ENCODE data around the gene RAB9A.
"Not testable (repeated sequence)": the region's sequence is repeated elsewhere in the genome, so short reads cannot be mapped to it uniquely, and the experiment has no call there.

Gene RAB9A

DNA sequence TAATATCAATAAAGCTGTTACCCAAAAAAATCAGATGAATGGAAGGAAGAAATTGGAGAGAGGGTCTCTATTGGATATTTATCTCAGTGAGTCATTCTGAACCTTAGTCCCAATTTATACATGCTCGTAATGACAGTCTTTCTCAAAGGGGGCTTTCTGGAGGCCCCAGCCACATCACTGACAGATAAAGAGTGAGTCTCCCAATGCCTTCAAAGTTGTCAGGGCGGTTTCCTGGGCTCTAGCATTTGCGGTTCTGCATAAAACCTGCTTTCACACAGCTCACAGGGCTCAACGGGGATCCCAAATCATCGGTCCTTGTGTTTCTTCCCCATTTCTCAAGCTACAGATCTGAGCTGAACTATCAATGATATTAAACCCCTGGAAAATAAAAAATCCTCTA is 18.7 kb upstream of the RAB9A start:
- DNase-seq, result no peak

DNA sequence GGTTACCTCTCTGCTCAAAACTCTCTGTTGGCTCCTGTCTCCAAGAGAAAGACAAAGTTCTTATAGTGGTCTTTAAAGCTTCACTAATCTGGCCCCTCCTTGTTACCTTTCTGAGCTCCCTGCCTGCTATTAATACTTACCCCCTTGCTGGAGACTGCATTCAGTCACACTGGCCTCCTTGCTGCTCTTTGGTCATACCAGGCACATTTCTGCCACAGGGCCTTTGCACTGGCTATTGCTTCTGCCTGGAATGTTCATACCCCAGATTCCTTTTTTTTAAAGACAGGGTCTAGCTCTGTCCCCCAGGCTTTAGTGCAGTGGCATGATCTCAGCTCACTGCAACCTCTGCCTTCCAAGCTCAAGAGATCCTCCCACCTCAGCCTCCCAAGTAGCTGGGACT is 15.9 kb upstream of the RAB9A start:
- no peak for DNase-seq

DNA sequence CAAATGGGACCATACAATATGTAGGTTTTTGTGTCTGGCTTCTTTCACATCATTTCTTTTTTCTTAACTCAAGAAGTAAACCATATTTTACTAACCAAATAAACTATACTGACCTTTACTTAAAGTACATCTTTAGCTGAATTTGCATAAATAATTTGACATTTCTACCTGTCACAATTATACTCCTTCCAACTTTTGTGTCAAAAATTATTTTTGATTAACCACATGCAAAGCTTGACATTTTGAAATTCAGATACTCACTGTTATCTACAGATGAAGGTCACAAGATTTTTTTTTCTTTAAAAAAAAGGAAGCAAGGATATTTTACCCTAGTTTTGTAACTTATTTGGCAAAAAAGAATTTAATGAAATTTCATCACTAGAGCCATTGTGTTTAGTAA is 12.0 kb upstream of the RAB9A start:
- DNase-seq, result no peak

DNA sequence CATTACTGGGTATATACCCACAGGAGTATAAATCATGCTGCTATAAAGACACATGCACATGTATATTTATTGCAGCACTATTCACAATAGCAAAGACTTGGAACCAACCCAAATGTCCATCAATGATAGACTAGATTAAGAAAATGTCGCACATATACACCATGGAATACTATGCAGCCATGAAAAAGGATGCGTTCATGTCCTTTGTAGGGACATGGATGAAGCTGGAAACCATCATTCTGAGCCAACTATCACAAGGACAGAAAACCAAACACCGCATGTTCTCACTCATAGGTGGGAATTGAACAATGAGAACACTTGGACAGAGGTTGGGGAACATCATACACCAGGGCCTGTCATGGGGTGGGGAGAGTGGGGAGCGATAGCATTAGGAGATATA is 9.2 kb upstream of the RAB9A start:
- DNase-seq, result not testable (repeated sequence)

DNA sequence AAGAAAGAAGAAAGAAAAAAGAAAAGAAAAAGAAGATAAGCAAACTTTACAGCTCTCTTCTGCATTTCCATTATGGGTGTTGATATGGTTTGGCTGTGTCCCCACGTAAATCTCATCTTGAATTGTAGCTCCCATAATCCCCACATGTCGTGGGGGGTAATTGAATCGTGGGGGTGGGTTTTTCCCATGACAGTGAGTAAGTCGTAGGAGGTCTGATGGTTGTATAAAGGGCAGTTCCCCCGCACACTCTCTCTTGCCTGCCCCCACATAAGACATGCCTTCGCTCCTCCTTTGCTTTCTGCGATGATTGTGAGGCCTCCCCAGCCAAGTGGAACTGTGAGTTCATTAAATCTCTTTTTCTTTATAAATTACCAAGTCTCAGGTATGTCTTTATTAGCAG is 7.3 kb upstream of the RAB9A start:
- DNase-seq, result no peak

DNA sequence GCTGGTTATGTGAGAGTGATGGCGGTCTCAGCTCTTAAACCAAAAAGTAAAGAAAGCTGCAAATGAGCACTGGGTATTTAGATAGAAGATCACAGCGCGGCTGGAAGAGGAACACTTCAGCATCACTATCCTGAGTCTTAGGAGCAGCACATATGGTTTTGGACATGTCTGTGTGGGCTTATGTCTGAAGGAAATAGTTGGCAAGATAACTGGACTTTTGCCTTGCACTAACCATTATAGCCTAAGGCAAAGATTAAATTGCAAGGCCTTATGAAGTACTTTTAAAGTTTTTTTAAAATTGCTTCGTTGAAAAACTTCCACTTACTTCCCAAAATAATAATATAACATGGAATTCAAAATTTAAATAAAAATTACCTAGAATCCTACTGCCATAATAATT is 4.6 kb upstream of the RAB9A start:
- no peak for DNase-seq

GRCh38 chrX:13685126-13685763 is 3.7 kb upstream of the RAB9A start:
- DNase-seq, result no peak

GRCh38 chrX:13687203-13687602 is 1.7 kb upstream of the RAB9A start:
- no peak for DNase-seq

DNA sequence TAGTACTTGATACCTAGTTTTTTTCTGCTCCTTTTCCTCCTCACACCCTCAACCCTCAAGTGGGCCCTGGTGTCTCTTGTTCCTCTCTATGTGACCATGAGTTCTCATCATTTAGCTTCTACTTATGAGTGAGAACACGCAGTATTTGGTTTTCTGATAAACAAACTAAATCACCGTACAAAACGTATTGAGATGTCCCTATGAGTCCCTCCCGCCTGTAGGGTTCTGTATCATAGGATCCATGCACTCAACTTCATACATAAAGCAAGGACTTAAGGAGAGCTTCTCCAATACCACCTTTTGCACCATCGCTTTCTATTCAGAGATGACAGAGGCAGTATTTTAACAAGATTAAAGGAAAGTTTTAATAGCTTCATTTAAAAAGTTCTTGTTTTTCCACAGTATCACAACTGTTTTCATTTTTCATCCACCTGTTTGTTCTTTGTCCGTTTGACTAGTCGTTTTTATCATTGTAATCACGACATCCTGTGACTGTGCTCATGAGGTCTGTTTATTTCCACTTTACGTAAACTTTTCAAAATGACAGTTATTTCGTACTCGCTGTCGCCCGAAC is 457 bp upstream of the RAB9A start:
- DNase-seq, result no peak

DNA sequence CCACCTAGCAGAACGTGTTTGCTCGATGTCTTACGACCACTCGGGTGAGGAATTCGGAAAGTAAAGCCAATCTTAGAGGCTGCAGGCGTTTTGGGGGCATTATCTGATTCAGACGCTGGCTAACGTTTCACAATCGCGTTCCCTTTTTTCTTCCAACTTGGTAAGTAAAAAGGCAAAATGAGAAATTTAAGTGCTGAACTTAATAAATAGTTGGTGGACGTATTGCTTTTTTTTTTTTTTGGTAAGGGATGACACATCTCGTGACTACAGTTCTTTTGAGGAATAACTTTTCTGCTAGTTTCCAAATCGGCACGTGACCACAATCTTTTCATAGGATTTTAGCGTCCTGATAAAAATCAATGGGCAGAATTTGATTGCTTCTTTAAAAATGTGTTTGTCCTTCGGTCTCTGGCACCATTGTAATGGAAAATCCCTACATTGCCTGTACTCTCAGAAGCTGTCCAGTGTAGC is 848 bp downstream of the RAB9A start:
- DNase-seq, result no peak

DNA sequence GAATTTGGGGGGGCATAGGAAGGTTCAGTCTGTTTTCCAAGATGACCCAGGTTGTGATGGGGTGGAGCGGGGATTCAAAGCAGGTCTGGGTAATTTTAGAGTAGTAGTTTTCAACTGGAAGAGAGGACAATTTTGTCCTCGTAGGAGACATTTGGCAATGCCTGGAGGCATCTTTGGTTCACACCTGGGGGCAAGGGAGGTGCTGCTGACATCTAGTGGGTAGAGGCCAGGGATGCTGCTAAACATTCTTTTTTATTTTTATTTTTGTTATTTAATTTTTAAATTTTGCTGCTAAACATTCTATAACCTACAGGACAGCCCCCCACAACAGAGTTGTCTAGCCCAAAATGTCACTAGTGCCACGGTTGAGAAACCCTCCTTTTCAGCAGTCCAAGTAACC is 1.9 kb downstream of the RAB9A start:
- DNase-seq, result no peak

DNA sequence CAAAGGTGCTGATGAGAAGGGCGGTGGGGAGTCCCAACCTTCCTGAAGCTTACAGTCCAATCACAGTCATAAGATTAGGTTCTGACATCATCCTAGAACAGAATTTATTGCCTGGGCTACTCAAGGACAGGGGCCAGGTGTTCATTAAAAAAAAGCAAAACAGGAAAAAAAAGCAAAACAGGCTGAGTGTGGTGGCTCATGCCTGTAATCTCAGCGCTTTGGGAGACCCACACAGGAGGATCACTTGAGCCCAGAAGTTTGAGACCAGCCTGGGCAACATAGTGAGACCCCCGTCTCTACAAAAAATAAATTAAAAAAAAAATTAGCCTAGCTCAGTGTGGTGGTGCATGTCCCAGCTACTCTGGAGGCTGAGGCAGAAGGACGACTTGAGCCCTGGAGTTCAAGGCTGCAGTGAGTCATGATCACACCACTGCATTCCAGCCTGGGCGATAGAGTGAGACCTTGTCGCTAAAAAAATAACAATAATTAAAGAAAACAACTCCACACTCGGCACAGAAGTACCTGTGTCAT is 3.0 kb downstream of the RAB9A start:
- no peak for DNase-seq

DNA sequence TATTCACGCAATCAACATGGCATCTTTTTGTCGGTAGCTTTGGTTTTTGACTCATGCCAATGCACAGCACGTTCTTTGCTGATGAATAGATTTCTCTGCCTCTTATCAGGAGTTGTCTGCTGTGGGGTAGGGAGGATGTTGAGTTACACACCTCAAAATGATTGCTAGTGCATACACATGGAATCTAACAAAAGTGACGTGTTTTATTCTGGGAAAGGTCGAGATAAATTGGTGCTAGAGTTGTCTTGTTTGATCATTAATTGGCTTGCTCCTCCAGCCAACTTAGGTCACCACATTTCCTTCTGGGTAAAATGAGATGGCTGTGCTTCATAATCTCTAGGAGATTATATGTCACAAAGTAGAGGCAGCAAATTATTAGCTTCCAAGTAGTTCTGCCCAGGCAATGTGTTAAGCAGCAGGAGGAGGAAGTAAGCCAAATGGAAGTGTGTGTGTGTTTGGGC is 3.9 kb downstream of the RAB9A start:
- DNase-seq, result no peak

- DNase-seq, result no peak
Observed at GRCh38 chrX:13693341-13693961, 4.5 kb downstream of the RAB9A start.

GRCh38 chrX:13694359-13694758 is 5.4 kb downstream of the RAB9A start:
- DNase-seq, result no peak

DNA sequence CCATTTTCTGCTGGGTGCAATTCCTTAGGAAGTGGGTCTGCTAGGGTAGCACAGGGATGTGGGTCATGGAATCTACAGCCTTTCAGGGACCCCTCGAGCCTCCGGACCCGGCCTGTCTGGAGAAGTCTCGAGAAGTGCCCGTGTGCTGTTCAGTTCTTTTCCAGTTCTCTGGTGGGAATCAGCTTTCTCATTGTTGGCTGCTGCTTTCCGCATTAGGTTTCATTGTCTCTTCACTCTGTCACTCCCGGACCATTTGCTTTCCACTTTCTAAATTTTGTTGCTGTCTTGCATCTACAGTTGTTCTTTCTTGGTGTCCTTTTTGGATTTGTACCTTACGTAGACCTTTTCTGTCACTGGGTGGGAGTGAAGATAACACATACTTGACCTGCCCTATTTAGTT is 6.1 kb downstream of the RAB9A start:
- no peak for DNase-seq

- no peak for DNase-seq
Observed at GRCh38 chrX:13695601-13696115, 6.7 kb downstream of the RAB9A start.

DNA sequence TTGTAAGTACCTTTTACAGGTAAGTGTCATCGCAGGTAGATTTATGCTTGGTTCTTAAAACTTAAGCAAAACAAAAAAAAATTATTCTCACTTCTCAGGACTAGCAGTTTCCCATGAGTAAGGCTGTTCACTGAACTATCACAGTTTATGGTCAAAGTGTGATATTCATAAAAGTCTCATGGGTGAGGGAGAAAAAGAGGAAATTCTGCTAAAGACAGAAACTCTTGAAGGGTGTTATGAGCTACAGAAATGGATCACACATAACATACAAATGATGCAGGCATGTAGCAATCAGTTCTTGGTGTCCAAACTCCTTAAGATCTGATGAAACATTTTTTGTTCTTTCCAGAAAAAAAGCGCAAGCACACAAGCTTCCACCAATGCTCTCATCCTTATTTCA is 8.5 kb downstream of the RAB9A start:
- DNase-seq, result no peak

- no peak for DNase-seq
Observed at GRCh38 chrX:13697976-13698375, 9.0 kb downstream of the RAB9A start.

DNA sequence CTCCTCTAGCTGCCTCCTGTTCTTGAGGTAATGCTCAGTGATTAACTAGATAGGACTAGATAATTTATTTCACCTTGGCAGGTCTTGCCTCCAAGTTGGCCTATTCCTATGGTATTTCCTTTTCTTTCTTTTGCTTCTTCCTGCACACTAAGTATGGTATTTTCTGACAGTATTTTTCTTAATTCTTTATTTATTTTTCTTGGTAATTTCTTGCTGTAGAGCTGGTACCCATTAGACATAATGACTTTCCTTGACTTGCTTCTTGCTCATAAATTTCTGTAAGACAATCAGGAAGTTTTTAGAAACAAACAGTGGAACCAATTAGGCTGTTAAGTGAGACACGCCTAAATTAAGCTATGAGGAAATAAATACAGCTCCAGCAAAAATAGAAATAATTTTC is 9.5 kb downstream of the RAB9A start:
- no peak for DNase-seq

DNA sequence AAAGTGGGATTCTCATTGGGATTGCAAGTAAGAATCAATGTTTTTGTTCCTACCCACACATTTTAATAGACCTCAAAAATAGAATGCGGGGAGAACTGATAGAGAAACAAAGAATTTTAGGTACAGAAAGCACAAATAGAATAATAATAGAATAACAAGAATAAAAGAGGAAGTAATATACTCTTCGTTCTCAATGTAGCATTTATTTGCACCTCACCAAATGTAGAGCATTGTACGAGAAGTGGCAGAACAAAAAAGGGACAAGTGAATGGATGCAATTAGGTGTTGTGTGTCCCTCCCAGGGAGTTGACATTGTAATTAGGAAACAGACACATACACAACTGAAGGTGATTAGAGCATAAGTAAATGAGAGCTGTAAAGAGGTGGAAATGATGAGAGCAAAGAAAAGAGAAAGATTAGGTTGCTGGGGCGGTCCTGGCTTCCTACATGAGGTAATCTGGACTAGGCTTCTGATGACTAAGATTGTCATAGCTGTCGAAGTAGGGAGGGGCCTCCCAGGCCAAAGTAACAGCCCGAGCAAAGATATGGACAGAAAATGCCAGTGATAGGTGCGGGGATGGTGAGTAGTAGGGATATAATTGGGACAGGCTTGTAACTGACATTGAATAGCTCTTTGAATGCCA is 10.4 kb downstream of the RAB9A start:
- no peak for DNase-seq

GRCh38 chrX:13700380-13700779 is 11.5 kb downstream of the RAB9A start:
- no peak for DNase-seq

DNA sequence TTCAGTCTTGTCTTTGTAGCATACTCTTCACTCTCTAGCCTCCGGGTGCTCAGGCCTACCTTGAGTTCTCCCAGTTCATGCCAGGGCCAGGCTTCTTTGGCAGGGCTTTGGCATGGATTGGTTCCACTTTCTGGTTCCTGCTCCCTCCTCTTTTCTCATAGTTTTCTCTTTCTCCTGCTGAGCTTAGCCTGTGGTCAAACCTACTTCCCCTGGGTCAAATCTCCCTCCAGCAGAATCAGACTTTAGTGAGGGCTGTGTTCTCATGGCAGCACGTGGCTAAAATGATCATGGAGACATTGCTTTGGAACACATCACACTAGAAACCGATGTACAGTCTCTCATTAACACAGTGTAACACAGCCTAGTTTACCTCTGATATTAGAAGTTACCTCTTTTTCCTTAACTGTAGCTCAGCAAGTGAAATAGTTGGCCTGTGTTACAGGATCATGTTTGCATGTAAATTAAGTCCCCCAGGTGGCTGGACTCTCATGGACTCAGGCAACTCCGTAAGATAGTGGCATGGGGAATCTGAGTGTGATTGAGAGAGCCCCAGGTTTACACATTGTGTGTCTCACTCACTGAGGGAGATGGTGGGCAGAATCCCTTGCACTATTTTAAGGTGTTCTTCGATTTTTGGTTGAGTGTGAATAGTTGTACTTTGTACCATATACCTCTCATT is 13.3 kb downstream of the RAB9A start:
- no peak for DNase-seq

Measured in stimulated activated CD4-positive, alpha-beta T cell treated with anti-CD3 and anti-CD28 coated beads, Interleukin-15, amount 100 ng/mL, for 24 hours (primary cell).